HG03095 (cell line): ENCODE data around the gene FADS2.

Source experiments
- ATAC-seq: cut with Tn5 transposase; IDR thresholded peaks from one replicate; pipeline ENCODE4 v1.9.1; 2021; ENCODE audit warnings: moderate library complexity; ENCODE audit not compliant: unreplicated experiment

Gene FADS2

DNA sequence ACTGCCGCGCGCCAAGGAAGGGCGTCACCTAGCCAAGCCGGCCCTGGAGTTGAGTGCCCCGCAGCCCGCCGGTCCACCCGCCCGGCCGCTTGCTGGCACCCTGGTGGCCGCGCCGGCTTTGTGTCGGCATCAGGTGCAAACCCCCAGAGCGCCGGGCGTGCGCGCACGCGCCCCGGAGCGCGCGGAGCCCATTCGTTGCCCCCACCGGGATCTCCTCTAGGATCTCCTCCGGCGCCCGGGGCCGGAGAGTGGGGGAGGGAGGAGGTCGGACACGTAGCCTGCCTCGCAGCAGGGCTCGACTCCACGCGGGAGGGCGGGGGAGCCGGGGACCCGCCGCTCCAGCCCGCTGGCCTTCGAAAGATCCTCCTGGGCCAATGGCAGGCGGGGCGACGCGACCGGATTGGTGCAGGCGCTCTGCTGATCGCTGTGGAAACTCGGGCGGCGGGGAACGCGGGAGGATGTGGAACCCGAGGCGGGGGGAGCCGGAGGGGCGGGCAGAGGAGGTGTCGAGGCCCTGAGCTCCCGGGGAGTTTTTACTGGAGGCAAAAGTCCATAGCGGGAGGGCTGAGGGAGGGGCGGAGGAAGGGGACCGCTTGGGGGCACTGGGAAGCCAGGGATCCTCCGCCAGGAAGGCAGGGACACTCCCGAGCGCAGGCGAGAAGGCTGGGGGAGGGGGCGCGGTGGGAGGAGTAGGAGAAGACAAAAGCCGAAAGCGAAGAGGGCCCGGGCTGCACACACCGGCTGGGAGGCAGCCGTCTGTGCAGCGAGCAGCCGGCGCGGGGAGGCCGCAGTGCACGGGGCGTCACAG lies at the start of gene FADS2:
Gene FADS2 (plus strand): TSS at position 730 of the 808 bp plus-strand sequence. CDS start 91 bp downstream, outside the sequence.
- peak; percentile 77 for ATAC-seq

DNA sequence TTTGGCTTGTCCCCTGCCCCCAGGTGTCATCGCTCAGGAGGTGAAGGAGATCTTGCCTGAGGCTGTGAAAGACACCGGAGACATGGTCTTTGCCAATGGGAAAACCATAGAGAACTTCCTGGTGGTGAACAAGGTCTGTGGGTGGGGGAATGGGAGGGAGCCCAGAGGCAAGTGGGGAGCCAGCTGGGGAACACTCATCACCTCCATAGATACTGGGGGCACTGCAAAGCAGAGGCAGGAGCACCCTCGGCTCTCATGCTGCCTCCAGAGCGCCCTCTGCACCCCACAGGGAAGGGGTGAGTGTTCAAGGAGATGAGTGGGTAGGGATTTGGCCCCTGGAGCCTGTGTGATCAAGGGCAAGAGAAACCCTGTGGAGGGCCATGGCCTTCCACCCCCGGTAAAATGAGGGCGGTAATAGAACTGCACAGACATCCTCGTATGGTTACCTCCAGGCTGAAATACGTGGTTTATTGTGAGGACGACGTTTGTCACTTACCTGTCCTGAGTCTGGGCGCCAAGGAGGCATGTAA lies 49.7 kb upstream of the FADS2 start:
- no peak for ATAC-seq

DNA sequence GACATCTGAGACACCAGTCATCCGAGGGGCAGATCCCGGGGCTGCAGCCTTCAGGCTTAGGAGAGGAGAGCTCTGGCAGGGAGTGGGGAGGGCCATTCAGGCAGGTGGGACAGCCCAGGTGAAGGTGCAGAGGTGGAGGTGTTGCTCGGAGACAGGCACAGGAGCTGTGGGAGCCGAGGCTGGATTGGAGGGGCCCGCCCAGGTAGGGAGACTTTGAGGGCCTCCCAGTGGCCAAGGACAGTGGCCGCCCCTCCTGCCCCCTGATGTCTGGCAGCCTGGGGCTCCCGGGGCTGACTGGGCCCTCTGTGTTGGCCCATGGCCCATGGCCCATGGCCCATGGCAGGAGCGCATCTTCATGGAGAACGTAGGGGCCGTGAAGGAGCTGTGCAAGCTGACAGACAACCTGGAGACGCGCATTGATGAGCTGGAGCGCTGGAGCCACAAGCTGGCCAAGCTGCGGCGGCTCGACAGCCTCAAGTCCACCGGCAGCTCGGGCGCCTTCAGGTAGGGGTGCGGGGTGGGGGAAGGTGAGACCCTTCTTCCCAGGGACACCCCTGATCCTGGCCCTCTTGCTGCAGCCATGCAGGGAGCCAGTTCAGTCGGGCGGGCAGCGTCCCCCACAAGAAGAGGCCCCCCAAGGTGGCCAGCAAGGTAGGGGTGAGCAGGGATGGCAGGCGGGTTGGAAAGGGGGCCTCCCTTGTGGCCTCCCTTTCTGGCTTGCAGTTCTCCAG lies 49.0 kb upstream of the FADS2 start:
- no peak for ATAC-seq

DNA sequence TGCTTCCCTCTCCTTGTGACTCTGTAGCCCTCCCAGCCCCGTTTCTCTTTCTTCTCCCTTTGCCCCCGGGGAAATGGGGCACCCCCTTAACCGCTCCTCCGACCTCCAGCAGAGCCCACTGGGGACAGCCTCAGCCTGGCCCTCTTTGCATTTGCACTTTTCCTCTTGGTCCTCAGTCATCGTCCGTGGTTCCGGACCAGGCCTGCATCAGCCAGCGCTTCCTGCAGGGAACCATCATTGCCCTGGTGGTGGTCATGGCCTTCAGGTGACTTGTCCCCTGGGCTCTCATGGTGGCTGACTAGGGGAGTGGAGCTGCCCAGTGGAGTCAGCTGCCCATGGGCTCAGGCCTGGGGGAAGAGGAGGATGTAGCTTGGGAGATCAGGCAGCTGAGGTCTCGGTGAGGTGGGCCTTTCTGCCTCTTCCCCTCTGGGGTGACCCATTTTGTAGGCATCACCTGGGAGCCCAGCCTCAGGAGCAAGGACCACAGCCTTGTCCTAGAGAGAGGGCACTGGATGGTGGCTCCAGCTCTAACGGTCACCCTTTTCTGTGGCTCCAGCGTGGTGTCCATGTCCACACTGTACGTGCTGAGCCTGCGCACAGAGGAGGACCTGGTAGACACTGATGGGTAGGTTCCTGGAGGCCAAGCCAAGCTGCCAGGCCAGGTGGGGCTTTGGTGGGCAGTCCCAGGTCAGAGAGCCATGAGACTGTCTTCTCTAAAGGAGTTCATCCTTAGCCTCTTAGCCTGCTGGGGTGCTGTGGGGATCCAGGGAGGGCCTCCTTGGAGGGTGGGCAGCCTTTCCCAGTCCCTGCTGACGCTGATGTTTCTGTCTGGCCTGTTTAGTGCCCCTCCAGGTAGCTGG lies 48.2 kb upstream of the FADS2 start:
- no peak for ATAC-seq

DNA sequence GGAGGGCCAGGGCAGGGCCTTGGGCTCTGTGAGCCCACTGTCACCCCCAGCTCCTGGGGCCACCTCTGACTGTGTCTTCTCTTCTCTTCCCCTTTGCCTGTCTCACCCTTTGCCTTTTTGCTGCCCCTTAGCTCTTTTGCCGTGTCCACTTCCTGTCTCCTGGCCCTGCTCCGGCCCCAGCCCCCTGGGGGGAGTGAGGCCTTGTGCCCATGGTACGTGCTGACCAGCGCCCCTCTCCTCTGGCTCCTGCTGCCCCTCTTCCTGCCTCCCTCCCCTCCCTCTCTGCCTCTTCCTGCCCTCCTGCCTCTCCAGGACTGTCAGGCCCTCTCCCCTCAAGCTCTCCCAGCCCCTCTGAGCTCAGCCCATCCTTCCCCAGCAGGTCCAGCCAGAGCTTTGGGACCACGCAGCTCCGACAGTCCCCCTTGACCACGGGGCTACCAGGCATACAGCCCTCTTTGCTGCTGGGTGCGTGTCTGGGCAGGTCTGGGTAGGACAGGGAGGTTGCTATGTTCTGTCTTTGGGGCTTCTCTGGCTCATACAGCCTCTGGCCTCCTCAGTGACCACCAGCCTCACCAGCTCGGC lies 47.4 kb upstream of the FADS2 start:
- ATAC-seq, result no peak

DNA sequence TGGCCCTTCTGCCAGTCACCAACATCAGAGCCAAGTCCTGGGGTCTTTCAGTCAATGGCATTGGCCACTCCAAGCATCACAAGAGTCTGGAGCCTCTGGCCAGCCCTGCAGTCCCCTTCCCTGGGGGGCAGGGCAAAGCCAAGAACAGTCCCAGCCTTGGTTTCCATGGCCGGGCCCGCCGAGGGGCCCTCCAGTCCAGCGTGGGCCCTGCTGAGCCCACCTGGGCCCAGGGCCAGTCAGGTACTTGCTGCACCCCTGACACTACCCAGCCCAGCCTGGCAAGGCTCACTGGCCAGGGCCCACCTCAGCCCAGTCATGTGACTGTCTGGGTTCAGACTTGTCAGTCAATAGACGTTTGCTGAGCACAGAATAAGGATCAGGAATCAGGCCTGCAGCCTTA lies 46.5 kb upstream of the FADS2 start:
- no peak for ATAC-seq

DNA sequence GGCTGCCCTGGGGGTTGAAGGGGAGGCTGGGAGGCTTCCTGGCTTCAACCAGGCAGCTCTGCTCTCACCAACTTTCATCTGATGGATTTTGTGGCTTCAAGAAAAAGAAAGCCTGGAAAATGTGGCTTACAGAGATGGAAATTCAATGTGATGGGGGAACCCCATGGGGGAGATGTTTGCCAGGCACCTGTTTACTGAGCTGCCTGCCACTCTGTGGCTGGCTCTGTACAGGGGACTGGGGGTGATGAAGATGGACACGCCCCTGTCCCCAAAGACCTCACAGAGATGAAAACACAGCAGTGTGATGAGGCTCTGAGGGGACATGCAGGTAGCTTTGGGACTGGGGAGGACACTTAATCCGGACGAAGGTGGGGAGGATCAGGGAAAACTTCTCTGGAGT lies 45.8 kb upstream of the FADS2 start:
- no peak for ATAC-seq

DNA sequence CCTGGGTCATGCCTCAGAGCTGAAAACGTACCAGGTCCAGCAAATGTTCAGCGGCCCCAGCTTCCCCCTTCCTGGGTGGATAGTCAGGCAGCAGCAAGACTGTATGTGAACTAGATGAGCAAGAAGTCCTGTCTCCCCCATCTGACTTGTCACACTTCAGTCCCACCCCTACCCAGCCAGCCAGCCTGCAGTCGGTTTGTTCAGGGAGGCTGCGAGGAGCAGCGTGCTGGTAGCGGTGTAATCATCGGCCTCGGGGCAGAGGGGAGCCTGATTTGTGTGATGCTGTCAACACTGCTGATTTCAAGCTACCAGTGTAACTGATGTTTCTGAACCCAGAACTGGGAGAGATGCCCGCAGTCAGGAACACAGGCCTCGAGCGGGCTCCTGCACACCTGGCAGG lies 45.3 kb upstream of the FADS2 start:
- no peak for ATAC-seq

DNA sequence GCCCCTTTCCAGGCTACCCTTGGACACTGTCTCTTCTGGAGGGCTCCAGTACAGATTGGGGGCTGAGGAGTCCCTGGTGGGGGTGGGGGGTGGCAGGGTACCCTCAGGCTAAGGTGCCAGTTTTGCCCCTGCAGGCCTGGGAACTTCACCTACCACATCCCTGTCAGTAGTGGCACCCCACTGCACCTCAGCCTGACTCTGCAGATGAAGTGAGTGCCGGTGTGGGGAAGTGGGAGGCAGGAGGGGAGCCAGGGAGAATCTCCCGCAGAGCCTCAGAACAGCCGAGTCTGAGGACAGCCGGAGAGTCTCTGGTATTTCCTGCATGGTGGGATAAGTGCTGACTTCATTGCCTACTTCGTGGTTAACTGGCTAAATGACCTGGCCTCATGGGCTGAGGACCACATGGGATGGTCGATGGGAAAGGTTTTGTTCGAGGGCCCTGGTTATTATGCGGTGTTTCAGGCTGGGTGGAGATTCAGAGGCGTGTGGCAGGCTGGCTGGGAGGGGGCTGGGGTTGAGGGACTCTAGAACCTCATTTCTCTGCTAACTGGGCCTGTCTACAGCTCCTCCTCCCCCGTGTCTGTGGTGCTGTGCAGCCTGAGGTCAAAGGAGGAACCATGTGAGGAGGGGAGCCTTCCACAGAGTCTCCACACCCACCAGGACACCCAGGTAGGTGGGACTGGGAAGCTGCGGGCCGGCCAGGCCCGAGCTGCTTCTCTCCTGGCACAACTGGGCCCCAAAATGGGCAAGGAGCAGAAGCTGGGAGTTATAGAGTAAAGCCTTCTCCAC lies 44.2 kb upstream of the FADS2 start:
- no peak for ATAC-seq

DNA sequence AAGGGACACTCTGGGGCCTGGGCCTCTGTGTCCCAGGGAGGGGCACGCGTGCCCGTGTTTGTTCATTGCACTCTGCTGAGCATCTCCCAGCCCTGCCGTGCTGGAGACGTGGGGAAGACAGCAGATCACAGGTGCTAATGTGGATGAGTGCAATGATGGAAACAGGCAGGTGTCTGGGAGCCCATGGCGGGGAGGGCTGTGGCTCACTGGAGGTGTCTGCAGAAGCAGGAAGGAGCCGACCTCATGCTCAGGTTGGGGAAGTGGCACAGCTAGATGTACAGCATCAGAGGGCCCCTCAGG lies 43.6 kb upstream of the FADS2 start:
- no peak for ATAC-seq

DNA sequence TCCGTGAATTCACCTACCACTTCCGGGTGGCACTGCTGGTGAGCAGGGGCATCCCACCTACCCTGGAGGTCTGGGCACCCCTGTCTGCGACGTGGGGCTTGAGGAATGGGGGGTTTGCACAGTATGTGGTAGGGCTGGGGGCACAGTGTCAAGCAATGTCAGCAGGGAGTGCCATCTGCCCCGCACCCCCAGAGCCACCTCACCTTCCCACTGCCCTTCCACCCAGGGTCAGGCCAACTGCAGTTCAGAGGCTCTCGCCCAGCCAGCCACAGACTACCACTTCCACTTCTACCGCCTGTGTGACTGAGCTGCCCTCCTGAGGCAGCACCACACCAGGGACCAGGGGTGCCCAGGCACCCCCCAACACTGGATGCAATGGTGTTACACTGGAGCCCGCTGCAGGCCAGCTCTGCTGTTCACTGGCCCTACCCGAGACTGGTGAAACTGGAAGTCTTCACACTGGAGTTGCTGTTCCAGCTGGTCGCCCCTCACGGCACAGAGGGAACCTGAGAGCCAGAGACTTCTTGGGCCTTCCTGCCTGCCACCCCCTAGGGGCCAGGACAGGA lies 42.2 kb upstream of the FADS2 start:
- no peak for ATAC-seq

DNA sequence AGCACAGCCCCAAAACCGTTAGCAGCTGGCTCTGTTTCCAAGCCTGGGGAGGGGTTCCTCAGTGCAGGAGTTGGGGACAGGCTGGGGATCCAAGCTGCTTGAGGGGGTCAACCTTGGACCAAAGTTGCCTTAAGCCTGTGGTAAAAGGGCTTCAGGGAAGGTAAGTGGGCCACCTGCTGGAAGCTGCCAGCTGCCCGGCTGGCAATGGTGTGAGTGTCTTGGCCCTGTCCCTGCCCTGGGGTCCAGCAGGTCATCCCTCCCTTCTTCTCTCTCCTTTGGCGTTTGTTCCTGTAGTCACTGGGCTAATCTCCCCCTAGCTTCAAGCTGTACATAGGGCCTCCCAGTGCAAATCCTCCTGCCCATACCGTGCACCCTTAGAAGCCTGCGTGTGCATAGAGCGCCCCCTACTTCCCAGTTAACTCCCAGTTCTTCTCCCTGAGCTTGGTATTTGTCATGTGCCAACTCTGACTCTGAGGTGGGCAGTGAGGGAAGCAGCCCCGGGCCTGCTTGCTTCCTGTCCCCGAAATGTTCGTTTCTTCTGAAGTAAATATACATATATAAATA lies 40.1 kb upstream of the FADS2 start:
- ATAC-seq, result no peak

DNA sequence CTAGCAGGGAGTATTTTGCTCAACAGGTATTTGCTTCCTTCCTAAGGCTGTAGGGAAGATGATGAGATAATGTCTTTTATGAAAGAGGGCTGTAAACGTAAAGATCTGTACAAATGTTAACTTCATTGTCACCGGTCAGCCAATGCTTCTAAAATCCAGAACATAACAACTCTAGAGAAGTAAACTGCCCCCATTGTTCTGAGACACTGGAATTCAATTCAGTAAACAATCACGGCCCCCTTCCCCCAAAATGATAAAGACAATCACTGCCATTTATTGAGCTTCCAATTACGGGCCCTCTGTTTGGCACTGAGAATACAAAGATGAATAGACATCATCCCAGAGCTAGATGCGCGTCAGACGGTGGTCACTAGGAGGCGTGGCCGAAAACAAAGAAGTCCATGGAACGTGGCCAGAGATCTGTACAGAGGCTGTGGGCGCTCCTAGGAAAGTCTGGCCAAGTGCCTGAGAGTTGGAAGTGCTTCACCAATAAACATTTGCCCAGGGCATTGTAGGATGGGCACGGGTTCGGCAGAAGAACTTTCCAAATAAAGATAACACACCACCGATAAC lies 36.3 kb upstream of the FADS2 start:
- no peak for ATAC-seq

DNA sequence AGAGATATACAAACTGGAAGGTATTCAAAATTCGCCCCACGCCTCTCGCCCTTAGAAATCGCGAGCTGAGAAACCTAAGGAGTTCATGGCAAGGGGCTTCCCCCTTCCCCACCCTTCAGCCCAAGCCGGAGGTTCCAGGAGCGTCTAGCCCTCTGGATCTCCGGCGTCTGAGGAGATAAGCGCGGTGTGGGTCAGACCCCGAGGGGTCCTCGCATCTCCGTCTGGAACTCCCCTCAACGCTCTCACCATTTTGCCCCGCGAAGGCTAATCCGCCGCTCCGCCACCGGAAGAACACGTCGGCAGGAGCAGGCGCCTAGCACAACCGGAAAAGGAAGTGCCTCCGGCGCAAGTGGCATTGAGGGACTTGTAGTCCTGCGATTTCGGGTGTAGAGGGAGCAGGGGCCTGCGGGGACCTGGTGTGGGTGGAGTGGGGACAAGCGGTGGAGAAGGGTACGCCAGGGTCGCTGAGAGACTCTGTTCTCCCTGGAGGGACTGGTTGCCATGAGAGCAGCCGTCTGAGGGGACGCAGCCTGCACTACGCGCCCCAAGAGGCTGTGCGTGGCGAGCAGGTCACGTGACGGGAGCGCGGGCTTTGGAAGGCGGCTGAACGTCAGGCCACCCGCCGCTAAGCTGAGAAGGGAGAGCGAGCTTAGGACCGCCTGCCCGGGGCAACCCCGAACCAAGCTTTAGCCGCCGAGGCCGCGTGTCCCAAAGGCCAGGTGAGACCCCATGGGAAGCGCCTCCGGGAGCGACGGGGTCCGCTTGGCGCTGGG lies 35.6 kb upstream of the FADS2 start, which contains the start of the genes FEN1 and TMEM258:
Gene FEN1 (plus strand): TSS at position 602 of the 773 bp plus-strand sequence. CDS start 2,451 bp downstream, outside the sequence.
Gene TMEM258 (minus strand): TSS at position 290 of the 773 bp plus-strand sequence. CDS start 41 bp downstream, at position 249.
- peak; percentile 79 for ATAC-seq

DNA sequence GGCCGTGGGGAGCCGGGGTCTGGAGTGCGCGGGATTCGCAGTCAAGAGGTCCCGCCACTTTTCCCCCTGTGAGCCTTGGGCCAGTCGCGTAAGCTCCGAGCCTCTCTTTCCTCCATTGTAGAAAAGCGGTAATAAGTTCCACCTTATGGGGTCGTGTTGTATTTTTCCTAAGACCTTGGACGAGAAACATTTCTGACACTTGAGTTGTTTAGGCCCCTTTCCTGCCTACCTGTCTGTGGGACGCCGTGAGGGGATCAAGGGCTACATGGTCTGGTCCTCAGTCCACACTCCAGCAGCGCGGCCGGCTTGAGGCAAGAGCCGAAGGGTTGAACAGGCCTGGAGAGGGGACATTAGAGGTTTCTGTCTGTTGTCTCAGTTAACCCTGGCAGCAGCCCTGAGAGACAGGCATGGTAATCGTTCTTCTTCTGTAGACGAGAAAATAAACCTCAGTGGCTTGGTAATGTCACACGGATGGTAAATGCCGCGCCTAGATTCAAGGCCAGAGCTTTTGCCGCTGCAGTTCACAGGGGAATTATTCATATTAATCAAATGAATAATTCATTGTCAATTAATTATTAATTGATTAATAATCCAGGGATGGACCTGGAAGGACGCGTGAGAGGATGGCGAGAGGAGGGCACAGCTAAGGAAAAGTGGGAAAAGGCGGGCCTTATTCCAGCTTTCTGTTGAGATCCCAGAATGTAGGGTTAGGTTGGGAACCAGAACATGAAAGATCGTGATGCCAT lies 34.8 kb upstream of the FADS2 start:
- peak; percentile 5 for ATAC-seq

DNA sequence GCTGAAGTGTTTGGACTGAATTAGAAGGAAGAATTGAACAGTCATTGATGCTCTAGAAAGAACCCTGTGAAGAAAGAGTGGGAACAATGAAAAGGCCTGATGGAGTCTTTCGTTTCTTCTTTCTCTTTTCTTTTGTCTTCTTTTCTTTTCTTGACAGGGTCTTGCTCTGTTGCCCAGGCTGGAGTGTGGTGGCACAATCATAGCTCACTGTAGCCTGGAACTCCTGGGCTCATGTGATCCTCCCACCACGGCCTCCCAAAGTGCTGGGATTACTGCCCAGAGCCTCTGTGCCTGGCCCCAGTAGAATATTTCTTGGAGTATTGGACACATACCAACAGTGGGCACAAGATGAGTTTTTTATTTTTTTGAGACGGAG lies 34.3 kb upstream of the FADS2 start:
- ATAC-seq, result no peak

DNA sequence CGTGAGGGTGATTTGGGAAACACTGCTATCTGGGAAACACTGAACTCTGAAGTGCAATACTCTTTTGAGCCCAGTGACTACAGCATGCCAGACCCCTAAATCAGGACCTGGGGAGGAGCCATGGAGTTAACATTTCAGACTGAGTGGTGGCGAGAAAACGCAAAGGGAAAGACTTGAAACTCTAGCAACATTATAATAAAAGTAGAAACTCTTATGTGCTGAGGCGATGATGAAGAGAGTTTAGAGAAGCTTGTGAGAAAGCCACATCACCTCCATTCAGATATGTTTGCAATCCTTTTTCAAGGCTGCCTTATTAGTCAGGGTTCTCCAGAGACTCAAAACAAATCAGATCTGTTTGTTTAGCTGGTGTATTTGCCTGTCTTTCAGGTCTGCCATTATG lies 33.5 kb upstream of the FADS2 start:
- ATAC-seq, result no peak

DNA sequence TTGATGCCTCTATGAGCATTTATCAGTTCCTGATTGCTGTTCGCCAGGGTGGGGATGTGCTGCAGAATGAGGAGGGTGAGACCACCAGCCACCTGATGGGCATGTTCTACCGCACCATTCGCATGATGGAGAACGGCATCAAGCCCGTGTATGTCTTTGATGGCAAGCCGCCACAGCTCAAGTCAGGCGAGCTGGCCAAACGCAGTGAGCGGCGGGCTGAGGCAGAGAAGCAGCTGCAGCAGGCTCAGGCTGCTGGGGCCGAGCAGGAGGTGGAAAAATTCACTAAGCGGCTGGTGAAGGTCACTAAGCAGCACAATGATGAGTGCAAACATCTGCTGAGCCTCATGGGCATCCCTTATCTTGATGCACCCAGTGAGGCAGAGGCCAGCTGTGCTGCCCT lies 32.6 kb upstream of the FADS2 start:
- ATAC-seq, result no peak
